Stimulated activated effector memory CD8-positive, alpha-beta T cell treated with anti-CD3 and anti-CD28 coated beads, Interleukin-12 subunit alpha, Interleukin-12 subunit beta, amount 100 ng/mL, for 72 hours (primary cell): Measurements from ENCODE around the gene NUDT4B.
A peak's percentile ranks its signal among the peaks of the same experiment; 100 is the strongest.
"Not testable (repeated sequence)": the region's sequence is repeated elsewhere in the genome, so short reads cannot be mapped to it uniquely, and the experiment has no call there.

Experiments
- ATAC-seq: fragments of 150-1000 bp; cut with Tn5 transposase; 2 replicates; pipeline ENCODE4 v1.10.0; 2021
- DNase-seq, 2 donors: peaks; one replicate each; pipeline ENCODE4 v3.0.0; 2021 to 2022; ENCODE audit warnings: low spot score in 2 of 2
- H3K27ac Mint-ChIP-seq: one replicate; pipeline ENCODE4 v1.8.0; 2022; ENCODE audit warnings: mild to moderate bottlenecking, mixed read lengths
- H3K36me3 Mint-ChIP-seq: one replicate; pipeline ENCODE4 v1.8.0; 2022; ENCODE audit warnings: mild to moderate bottlenecking, mixed read lengths
- H3K4me1 Mint-ChIP-seq: one replicate; pipeline ENCODE4 v1.8.0; 2022; ENCODE audit warnings: mixed read lengths
- H3K4me3 Mint-ChIP-seq: one replicate; pipeline ENCODE4 v1.8.0; 2022; ENCODE audit warnings: mild to moderate bottlenecking, mixed read lengths
- H3K9me3 Mint-ChIP-seq: one replicate; pipeline ENCODE4 v1.8.0; 2022; ENCODE audit warnings: mixed read lengths

Gene NUDT4B

GRCh38 chr1:148761360-148761759, 12.8 kb downstream of the NUDT4B start:
- not testable (repeated sequence) for H3K27ac Mint-ChIP-seq, ATAC-seq, H3K36me3 Mint-ChIP-seq, DNase-seq, H3K9me3 Mint-ChIP-seq, H3K4me1 Mint-ChIP-seq, H3K4me3 Mint-ChIP-seq

GRCh38 chr1:148765238-148766019, 16.9 kb downstream of the NUDT4B start:
- H3K36me3 Mint-ChIP-seq, H3K9me3 Mint-ChIP-seq, H3K27ac Mint-ChIP-seq, DNase-seq, H3K4me3 Mint-ChIP-seq, H3K4me1 Mint-ChIP-seq, ATAC-seq: not testable (repeated sequence)

- DNase-seq, H3K9me3 Mint-ChIP-seq, H3K4me1 Mint-ChIP-seq, H3K27ac Mint-ChIP-seq, H3K36me3 Mint-ChIP-seq, H3K4me3 Mint-ChIP-seq: not testable (repeated sequence)
- ATAC-seq, result peak; percentile 55
Measured at GRCh38 chr1:148768541-148768940, 20.0 kb downstream of the NUDT4B start.

GRCh38 chr1:148769495-148769894, 20.9 kb downstream of the NUDT4B start:
- H3K4me3 Mint-ChIP-seq, H3K27ac Mint-ChIP-seq, ATAC-seq, DNase-seq, H3K4me1 Mint-ChIP-seq, H3K9me3 Mint-ChIP-seq, H3K36me3 Mint-ChIP-seq: not testable (repeated sequence)

- H3K9me3 Mint-ChIP-seq, H3K4me1 Mint-ChIP-seq, H3K36me3 Mint-ChIP-seq, DNase-seq, ATAC-seq, H3K4me3 Mint-ChIP-seq, H3K27ac Mint-ChIP-seq: not testable (repeated sequence)
Measured at GRCh38 chr1:148773690-148774089, 25.1 kb downstream of the NUDT4B start.

GRCh38 chr1:148774102-148774501, 25.5 kb downstream of the NUDT4B start:
- not testable (repeated sequence) for H3K4me1 Mint-ChIP-seq, H3K9me3 Mint-ChIP-seq, DNase-seq, H3K4me3 Mint-ChIP-seq, ATAC-seq, H3K36me3 Mint-ChIP-seq, H3K27ac Mint-ChIP-seq

GRCh38 chr1:148775263-148775662, 26.7 kb downstream of the NUDT4B start:
- DNase-seq, H3K4me3 Mint-ChIP-seq, H3K9me3 Mint-ChIP-seq, H3K36me3 Mint-ChIP-seq, ATAC-seq, H3K4me1 Mint-ChIP-seq, H3K27ac Mint-ChIP-seq: not testable (repeated sequence)

- H3K27ac Mint-ChIP-seq, H3K36me3 Mint-ChIP-seq, ATAC-seq, DNase-seq, H3K4me3 Mint-ChIP-seq, H3K9me3 Mint-ChIP-seq, H3K4me1 Mint-ChIP-seq: not testable (repeated sequence)
Measured at GRCh38 chr1:148777649-148778048, 29.1 kb downstream of the NUDT4B start.

- H3K36me3 Mint-ChIP-seq, result not testable (repeated sequence)
Measured at GRCh38 chr1:148780404-148780803, 31.8 kb downstream of the NUDT4B start.

GRCh38 chr1:148791543-148792099, 43.0 kb downstream of the NUDT4B start:
- H3K4me3 Mint-ChIP-seq, H3K4me1 Mint-ChIP-seq, DNase-seq, H3K9me3 Mint-ChIP-seq, H3K36me3 Mint-ChIP-seq, H3K27ac Mint-ChIP-seq, ATAC-seq: not testable (repeated sequence)

More at GRCh38 chr1:148780404-148780803, 31.8 kb downstream of the NUDT4B start:
- ATAC-seq, H3K27ac Mint-ChIP-seq, H3K9me3 Mint-ChIP-seq, DNase-seq, H3K4me3 Mint-ChIP-seq, H3K4me1 Mint-ChIP-seq: not testable (repeated sequence)

- H3K4me3 Mint-ChIP-seq, H3K9me3 Mint-ChIP-seq, DNase-seq, H3K27ac Mint-ChIP-seq, H3K4me1 Mint-ChIP-seq, H3K36me3 Mint-ChIP-seq: not testable (repeated sequence)
- peak; percentile 55 for ATAC-seq
Measured at GRCh38 chr1:148793762-148794332, 45.3 kb downstream of the NUDT4B start.
